Activated CD8-positive, alpha-beta memory T cell treated with anti-CD3 and anti-CD28 coated beads for 24 hours (primary cell): ENCODE results near the gene FOXP1.
"Not testable (repeated sequence)": the region's sequence is repeated elsewhere in the genome, so short reads cannot be mapped to it uniquely, and the experiment has no call there.

Experiments used
- DNase-seq: peaks from one replicate; pipeline ENCODE4 v3.0.0-alpha.2; 2020

FOXP1 gene

DNA sequence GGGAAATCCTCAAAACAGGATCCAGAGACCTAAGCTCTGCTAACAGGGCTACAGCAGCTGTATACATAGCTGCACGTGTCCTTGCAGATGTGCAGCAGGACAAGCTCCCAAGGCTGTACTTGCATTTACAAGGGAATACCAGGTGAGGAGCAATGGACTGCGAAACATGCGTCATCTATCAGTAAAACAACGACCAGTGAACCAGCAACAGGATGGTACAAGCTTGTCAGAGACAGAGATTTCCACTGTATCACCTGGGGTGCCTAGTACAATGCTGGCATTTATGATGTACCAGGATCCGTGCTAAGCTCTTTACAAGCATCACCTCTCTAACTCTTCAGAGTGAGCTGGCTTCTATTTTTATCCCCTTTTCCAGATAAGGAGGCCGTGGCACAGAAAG, 227.3 kb downstream of the FOXP1 start:
- no peak for DNase-seq

DNA sequence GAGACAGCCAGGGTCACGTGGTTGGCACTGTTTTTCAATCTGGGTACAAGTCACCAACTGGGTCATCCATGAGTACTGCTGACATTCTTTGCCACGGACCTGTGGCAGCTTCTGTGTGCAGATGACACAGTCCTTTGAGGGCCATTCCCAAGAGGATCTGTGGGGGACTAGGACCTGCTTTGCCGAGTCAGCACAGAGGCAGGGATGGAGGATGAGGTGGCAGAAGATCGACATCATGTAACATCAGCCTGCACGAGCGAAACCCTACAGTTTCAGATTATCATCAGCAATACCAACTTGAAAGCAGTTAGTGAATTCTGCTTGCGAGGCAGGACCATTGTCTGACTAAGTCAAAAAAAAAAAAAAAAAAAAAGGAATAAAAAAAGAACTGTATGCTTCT, 227.7 kb downstream of the FOXP1 start:
- no peak for DNase-seq

DNA sequence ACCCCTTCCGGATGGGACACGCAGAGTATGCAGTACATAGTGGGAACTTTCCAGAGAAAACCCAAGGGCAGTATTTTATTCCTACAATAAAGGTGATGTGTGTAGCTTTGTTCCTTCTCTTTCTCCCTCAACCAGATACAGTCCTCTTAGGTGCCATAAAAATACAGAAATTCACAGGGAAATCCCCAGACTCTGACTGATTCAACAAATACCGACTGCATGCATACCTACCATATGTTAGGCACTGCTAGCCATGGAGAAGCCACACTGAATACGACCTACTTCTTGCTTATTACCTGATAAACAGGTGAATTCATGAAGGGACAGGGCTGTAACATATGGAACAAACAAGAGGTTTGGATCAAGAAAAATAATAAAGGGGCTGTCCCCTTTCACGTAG, 228.5 kb downstream of the FOXP1 start:
- DNase-seq: no peak

DNA sequence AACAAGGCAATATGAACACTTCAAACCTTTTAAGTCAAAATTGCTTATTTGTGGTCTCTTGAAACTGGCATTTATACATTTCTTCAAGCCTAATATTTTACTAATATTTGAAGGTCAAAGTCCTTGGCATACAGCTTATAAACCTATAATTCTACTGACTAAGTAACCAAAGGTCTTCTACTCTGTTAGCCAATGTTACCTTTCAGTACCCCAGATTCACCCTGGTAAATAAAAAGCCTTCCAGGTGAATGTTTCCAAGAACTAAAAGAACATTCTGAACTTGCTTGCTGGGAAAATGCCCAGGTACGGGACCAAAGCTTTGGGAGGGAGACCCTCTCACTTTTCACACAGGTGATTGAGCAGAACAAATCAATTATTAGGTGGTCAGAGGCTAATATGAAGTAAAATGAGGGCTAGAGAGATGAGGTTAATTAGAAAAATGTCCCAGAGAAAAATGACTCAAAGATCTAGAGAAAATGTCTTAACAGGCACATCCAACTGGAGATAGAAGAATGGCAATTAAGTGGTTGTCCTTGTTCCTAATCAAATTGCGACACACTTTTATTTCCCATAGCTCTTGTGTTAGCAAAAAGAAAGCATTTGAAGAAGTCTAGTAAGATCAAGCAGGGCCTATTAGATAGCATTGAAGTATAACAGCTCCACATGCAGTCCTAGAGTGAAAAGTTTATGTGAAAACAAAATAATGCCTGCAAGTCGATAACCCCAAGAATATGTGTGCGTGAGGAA, 232.0 kb downstream of the FOXP1 start:
- DNase-seq: no peak

DNA sequence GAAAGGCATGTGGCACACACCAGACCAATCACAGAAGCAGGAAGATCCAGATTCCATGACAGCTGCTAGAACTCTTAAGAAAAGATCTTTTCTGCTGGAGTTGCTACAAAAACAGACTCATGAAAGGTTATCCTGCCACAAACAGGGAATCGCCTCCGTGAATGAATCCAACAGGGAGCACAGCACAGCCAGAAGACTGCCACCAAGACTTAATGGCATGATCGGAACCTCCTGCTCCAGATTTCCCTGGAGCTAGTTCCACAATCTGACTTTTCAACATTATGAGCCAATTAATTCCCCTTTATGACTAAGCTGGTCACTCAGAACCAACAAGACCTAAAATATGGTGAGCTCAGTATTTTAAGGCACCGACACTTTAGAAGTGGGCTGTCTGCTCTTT, 232.5 kb downstream of the FOXP1 start:
- no peak for DNase-seq

DNA sequence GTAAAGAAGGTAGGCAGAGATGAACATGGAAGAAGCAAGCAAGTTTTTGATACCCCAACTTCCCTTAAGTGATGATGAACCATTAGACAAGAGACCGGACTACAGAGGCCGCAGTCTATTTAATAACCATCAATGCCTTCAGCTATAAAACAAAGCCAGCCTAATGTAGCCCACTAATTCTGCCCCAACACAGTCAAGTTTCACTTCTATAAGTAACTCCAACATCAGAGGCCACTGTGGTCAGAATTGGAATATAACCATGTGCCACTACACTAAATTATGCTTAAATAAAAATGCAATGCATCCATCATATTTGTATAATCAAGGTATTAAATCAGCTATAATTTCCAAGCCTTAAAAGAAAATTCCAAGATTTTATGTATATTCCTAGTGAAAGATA, 234.7 kb downstream of the FOXP1 start:
- DNase-seq: no peak

DNA sequence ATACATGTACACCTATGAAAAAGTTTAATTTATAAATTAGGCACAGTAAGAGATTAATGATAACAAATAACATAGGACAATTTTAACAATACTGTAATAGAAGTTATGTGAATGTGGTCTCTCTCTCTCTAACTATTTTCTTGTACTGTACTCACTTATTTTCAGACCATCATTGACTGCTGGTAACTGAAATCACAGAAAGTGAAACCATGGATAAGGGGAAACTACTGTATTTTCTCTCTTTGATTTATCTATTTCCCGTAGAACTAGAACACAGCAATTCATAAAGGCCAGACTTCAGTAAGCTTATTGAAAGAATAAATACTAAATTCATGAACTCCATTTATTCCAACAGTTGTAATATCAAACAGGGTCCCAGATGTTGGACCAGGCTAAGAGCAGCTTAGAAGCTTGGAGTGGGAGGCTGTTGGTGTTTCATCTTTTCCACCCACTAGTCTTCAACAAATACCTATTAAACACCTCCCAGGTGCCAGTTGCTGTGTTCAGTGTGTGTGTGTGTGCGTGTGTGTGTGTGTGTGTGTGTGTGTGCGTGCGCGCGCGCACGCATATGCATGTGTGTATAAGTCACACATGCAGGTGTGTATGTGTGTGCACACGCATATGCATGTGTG, 235.4 kb downstream of the FOXP1 start:
- no peak for DNase-seq

DNA sequence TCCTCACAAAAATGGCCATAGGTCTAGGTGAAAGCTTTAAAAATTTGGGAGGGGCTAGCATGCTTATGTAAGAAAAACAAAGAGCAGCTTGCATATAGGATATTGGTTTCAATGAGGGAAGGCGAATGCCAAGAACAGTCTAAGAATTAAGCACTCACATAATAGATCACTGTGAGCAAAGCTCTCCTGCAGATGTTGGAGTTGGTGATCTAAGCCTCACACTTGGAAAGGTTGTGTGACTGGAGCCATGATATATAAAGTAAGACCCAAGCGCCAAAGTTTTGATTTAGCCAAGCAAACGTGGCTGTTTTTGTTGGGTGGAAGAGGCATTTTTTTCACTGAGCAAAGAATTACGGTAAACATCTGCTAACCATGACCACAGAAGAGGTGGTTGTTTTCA, 237.5 kb downstream of the FOXP1 start:
- no peak for DNase-seq

DNA sequence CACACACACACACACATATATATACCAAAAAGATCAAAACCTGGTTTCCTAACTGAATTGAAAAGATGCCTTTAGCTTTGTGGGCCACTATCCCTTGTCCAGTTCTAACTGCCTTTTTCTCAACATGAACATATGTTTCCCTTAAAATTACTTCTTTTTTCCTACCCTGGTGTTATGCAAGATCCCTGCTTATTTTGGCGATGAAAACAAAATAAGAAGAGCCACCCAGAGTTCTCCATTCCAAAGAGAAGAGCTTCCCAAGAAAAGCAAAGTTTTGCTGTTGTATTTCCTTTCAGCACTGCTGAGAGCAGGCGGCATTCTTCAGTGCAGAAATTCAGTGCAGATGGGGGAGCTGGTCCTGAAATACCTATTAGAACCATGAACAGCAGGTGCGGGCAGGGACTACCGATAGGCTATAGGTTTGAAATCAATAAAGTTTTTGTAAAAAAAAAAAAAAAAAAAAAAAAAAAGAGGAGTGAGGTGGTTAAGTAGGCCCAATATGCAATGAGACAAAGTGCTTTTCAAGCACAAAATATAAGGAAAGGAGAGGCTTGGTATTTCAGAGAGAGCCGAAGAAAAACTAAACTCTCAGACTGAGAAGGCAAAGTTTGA, 238.0 kb downstream of the FOXP1 start:
- no peak for DNase-seq

DNA sequence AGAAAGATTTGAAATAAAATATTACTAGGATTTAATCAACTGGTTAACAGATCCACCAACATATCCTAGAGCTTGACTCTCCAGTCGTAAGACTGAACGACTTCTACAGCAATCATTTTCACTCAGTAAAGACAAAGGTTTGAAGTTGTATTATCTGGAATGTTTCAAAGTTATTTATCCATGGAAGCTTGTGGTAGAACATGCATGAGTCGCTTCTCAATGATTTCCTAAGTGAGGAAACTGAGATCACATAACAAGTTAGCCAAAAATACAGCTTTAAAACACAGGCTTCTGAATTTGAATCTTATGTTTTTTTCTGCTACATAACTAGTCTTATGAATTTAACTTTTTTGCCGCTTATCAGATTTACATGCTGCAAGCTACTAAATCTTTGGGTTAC, 241.8 kb downstream of the FOXP1 start:
- no peak for DNase-seq

DNA sequence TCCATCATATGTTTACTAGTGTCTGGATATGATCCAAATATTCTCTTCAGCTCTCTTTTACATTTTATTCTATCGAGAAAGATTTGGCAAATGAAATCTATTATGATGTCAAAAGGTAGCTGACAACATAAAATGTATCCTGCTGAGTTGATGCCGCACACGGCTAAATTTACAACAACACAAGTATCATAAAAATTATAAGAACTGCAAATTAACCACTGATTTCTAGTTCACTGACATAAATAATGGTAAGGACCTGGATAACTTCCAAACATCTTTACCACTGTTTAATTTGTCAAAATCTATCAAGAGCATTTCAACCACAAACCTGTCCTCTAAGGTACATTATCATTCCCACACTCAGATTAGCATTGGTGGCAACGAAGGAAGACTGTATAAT, 244.5 kb downstream of the FOXP1 start:
- DNase-seq: no peak

DNA sequence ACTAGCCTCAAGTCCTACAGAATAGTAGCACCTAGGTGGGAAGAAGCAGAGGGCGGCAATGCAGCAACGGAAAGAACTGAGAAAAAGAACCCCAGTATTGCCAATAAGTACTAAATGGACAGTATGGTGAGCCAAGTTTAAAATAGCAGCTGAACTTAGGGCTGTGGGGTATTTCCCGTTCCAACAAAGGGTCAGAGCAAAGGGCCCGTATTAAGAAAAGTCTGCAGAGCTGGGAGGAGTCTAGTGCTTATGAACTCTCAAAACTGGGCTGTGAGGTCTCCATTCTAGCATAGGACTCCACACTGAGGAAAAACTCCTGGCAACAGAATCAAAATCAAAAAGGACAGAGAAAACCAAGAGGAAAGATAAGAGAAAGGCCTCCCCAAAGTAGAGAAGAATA, 250.7 kb downstream of the FOXP1 start:
- DNase-seq: no peak

DNA sequence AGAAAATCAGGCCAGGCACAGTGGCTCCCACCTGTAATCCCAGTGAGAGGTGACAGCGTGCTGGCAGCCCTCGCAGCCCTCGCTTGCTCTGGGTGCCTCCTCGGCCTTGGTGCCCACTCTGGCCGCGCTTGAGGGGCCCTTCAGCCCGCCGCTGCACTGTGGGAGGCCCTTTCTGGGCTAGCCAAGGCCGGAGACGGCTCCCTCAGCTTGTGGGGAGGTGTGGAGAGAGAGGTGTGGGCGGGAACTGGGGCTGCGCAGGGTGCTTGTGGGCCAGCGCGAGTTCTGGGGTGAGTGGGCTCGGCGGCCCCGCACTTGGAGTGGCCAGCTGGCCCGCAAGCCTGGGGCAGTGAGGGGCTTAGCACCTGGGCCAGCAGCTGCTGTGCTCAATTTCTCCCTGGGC, 252.6 kb downstream of the FOXP1 start:
- no peak for DNase-seq

DNA sequence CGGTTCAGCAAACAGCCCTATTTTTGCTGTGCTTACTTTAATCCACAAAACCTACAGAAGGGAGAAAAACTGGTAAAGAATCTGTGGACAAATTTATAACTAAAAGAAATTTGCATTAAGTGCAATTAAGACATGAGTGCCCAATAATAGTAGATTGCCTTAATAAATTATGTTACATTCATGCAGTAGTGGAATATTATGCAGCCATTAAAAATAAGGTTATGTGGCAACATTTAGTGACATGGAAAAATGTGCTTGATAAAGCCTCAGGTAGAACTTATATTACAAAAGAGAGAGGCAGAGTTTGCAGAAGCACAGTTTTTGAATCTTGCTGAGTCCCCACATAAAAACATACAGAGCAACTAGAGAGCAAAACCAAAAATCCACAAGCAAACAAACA, 253.0 kb downstream of the FOXP1 start:
- no peak for DNase-seq

DNA sequence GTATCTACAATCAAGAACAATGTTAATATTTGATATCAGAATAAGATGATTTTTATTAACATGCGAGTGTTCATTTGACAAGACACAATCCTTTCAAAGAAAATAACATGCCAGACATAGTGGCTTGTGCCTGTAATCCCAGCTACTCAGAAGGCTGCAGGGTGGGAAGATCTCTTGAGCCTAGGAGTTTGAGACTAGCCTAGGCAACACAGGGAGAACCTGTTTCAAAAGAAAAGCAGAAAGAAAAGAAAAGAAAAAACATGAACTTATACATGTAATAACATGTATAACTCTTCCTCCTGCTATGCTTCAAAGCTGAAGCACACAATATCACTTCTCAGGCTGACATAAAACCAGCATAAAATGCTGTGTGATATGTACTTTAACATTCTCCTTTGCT, 253.7 kb downstream of the FOXP1 start:
- DNase-seq: no peak

DNA sequence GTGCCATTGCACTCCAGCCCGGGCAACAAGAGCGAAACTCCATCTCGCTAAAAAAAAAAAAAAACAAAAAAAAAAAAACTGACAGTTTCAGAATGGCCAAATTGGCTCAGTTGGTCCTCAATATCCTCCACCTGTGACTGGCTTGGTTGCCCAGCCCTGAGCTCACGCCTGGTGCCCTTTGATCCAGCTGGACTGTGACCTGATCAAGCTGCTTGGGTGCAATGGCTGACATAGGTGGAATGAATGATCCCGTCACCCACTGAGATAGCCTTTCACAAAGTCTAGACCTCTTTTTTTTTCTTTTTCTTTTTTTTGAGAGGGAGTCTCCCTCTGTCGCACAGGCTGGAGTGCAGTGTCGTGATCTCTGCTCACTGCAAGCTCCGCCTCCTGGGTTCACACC, 254.6 kb downstream of the FOXP1 start:
- no peak for DNase-seq

DNA sequence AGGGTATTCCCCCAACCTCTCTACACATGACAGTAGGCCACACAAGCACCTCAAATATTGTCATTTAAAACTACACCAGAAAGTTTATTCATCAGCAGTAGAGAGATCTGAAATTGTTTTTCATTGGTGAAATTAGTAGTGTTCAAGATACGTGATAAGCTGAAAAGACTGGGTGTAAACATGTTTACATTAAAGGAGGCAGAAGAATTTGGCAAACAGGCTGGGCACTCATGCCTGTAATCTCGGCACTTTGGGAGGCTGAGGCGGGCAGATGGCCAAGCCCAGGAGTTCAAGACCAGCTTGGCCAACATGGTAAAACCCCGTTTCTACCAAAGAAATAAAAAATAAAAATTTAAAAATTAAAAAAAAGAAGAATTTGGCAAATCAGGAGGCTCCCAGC, 255.6 kb downstream of the FOXP1 start:
- DNase-seq: no peak

DNA sequence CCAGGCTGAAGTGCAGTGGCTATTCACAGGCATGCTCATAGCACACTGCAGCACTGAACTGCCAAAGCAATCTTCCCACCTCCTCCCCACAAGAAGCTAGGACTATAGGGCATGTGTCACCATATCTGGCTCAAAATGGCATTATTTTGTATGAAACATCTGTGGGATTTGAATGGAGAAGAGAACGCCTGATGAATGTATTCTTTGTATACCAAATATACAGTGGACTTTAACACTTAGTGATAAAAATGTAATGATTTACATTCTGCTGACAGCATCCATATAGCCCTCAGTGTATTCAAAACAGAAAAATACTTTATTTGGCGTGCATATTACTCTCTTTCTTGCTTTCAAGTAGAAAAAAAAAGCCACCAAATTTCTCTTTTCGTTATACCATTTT, 257.8 kb downstream of the FOXP1 start:
- no peak for DNase-seq

DNA sequence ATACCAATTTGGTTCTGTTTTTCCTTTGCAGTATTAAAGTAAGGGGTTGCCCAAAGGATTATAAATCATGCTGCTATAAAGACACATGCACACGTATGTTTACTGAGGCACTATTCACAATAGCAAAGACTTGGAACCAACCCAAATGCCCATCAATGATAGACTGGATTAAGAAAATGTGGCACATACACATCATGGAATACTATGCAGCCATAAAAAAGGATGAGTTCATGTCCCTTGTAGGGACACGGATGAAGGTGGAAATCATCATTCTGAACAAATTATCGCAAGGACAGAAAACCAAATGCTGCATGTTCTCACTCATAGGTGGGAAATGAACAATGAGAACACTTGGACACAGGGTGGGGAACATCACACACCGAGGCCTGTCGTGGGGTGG, 259.3 kb downstream of the FOXP1 start:
- DNase-seq: not testable (repeated sequence)

DNA sequence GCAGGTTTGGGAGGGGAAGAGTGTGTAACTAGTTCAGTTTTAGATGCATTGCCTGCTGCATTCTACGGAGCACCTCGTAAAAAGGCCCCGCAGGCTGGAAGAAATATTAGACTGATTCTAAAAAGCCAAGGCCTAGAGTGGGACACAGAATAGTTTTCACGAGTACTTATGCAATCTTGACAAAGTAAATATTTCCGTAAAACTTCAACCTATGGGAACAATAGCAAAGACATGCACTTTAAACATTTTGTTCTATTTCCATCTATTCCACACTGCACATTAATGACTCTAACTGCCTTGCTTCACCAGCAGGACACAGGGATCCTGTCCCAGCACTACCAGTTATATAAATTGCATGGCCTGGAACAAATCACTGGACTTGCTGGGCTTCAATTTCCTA, 260.0 kb downstream of the FOXP1 start:
- no peak for DNase-seq

DNA sequence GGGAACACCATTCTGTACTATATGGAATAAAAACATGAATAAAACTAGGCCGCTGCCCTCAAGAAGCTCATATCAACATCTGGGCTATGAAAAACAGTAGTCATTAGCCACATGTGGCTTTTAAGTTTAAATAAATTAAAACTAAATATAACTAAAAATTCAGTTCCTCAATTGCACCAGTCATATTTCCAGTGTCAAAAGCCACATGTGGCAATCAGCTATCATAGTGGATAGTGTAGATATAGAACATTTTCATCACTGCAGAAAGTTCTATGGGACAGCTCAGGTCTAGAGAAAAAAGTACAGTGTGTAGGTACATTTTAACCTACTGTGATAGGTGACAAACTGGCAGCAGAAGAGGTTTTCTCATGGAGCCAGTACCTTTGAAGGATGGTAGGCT, 261.4 kb downstream of the FOXP1 start:
- no peak for DNase-seq

DNA sequence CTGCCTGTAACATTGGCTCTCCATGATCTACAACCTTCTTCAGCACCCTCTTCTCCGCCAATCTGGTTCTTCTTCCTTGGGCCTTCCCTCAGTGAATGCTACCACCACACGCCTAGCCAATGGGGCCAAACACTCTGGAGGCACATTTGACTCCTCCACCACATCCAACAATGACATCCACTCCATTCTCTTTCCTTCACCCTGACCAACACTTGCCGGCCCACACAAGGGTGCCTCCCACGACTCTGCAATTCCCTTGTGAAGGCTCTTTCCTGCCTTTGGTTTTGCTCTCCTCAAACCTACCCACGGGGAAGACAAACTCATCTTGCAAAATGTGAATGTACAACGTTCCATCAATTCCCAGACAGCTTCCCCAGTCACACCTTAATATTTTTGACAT, 263.8 kb downstream of the FOXP1 start:
- no peak for DNase-seq

DNA sequence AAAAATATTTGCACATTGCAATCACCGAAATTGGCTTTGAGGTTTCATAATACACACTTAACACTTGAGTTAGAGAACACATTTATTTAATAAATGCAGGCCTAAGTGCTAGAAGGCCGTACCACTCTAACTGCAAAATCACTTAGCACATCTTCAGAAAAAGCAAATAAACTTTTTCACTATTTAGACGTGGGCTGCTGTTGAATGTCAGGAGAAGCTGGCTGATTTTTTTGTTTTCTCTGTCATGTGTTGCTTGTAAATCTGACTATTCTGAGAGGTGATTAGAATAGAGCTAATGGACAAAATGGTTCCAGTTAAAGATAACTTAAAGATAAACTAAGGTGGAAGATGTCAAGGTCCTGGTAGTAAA, 265.1 kb downstream of the FOXP1 start:
- no peak for DNase-seq

DNA sequence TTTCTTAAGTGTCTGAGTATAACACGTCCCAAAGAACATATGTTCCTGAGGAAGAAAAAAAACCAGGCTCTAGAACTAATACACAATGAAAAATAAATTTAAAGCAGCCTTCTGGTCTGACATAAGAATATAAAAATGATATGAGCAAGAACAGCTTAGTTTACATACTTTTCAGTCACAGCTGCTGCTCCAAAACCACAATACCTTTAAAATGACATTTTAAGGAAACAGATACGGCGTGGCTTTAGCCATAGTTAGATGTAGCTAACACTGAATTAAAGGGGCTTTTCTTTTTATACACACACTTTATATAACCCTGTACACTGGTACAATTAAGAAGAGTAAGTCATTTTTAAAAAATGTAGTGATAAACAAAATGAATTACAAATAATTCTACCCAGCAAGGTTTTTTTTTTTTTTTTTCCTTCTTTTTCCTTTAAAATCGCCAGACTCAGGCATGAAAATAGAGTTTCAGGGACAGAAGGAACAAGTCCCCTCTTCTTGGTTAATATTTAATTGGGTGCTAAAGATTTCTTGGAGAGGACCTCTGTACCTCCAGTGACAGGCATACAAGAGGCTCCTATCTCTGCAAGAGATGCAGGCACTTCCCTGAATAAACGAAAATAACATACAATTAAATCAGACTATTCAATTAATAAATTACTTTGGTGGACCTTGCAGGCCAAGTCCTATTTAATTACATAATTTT, 265.6 kb downstream of the FOXP1 start:
- DNase-seq: no peak
